HG02870 (cell line): Measurements from ENCODE around the gene LRRC8E.
"Not testable (repeated sequence)": the region's sequence is repeated elsewhere in the genome, so short reads cannot be mapped to it uniquely, and the experiment has no call there.

Source experiments
- ATAC-seq: cut with Tn5 transposase; IDR thresholded peaks from one replicate; pipeline ENCODE4 v1.9.1; 2021; ENCODE audit warnings: mild to moderate bottlenecking, moderate library complexity; ENCODE audit not compliant: unreplicated experiment

LRRC8E gene

GRCh38 chr19:7853770-7854128 lies 34.6 kb upstream of the LRRC8E start:
- no peak for ATAC-seq

DNA sequence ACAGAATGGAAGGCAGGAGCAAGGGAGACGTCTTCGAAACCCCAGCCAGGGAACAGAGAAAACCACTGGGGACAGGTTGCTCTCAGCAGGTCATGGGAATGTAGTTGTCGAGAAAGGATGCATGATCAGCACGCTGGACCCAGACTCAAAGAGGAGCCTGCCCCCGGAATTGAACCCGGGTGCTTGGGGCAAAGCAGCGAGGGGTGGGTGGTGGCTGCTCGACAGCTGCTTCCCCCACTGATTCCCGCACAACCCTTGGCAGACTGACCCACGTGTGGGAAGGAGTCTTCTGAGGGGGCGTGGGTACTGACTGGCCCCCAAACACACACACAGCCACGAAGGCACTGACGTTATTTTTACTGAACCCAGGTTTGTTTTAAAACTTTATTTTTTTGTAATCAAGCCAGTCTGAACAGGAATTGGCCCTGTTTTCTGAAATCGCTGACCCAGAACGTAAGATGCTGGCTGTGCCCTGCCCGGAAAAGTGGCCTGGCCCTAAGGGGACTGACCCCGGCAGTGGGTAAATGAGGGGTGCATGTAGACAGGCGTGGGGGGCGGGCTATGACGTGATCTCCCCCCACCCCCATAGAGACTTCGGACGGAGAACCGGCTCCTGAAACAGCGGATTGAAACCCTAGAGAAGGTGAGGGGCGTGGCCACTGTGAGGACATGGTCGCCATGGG lies 32.7 kb upstream of the LRRC8E start:
- ATAC-seq = no peak

DNA sequence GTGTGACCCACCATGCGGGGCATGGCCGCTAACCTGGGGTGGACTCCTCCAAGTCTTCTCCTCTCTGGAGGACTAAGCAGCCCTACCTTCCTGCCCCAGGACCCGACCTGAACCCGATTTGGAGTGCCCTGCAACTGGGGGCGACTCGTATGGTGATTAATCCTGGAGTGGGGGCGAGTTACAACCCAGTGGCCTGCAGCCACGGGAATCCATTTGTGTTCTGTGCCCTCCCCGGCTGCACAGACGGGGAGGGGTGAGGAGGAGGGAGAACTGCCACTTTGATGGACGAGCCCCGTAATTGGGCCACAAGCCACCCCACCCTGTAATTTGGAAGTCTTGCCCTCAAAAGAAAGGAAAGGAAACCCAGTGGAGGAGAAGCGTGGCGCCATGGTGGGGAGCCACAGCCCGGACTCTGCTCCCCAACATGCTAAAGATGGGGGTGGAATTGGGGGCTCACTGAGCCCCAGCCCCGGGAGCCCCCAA lies 32.2 kb upstream of the LRRC8E start:
- ATAC-seq = no peak

DNA sequence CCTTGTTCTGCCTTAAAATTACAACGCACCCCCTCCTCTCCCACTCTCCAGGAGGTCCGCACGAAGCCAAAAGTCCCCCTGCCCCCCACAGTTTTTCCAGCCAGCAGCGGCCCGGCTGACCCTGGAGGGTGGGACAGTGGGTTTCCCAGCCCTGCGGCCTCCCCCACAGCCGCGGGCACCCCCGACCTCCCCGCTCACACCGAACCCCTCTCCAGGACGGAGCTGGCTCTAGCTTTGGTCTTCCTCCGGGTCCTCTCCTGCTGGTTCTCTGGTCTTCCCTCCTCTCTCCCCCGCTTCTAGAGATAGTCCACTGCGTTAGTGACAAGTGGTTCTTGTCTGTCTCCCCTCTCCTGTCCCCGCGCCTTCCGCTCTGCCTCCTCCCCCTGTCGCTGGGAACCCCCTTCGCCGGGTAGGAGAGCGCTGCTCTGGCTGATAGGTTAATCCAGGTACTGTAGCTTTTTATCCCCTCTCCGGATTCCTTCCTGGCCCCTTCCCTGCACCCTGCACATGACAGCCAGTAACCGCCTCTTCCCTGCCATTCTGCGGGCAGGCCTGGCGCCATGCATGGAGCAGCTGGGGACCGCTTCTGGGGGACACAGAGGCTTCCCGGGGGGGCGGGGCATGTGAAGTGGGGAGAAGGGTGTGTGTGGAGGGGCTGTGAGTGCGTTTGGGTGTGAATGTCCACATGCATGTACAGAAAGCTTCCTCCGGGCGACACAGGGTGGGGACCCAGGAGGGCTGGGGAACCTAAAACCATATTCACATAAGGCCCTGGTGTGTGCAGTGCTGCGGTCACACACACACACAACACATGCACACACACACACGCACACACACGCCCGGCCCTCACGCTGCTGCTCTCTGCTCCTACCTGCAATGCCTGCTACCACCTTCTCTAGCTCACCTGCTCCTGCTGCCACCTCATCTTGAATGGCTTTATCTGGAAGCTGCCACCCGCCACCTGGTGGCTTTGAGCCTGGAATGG lies 31.3 kb upstream of the LRRC8E start:
- no peak for ATAC-seq

DNA sequence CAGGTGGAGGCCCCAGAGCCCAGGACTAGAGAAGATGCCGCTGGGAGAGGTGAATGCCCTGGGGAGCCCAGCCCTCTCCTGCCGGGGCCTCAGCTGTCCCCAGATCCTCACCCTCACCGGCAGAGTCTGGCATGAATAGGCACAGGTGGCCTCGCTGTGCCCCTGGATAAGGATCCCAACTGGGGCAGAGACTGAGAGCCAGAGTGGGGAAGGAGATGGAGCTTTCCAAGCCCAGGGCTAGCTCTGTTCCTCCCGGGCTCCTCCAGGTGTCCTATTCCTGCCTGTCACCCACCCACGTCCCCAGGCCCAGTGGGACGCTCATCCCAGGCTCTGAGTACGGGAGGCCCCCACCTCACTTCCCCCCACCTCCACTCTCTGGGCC lies 30.6 kb upstream of the LRRC8E start:
- ATAC-seq = no peak

DNA sequence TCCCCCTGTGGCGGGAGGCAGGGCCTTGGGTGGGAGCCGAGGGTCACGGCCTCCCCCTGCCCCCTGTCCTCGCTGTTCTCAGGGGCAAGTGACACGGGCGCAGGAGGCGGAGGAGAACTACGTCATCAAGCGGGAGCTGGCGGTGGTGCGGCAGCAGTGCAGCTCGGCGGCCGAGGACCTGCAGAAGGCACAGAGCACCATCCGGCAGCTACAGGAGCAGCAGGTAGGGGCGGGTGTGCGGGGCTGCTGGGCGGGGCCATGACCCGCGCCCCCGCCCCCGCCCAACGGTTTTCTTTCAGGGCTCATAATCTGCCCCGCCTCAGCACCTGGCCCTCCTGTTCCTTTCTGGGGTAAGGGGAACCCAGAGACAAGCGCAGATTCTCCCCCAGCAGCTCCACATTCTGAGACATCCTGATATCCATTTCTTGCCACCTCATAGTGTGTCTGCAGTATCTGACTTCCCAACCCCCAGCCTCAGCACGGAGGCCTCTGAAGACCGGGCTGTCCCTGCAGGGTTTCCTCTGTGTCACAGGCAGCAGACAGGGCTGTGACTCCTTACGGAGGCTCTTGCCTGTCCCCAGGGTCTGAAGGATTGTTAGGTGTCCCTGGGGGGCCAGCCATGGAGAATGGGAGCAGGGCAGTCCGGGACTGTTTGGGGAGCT lies 30.1 kb upstream of the LRRC8E start:
- no peak for ATAC-seq

DNA sequence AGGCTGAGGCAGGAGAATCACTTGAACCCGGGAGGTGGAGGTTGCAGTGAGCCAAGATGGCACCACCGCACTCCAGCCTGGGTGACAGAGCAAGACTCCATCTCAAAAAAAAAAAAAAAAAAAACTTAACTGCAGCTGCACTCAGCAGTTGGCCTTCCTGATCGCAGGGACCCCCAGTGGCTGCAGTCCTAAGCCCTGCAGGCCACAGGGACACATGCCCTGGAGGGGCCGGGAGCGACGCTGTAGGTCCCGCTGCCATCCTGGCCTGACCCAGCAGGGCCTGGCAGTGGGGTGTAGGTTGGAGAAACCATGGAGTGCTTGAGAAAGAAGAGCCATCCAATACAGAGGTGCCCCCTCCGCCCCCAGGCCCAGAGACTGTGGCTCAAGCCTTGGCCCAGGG lies 29.2 kb upstream of the LRRC8E start:
- ATAC-seq = not testable (repeated sequence)

GRCh38 chr19:7859831-7860713 lies 28.2 kb upstream of the LRRC8E start:
- no peak for ATAC-seq

DNA sequence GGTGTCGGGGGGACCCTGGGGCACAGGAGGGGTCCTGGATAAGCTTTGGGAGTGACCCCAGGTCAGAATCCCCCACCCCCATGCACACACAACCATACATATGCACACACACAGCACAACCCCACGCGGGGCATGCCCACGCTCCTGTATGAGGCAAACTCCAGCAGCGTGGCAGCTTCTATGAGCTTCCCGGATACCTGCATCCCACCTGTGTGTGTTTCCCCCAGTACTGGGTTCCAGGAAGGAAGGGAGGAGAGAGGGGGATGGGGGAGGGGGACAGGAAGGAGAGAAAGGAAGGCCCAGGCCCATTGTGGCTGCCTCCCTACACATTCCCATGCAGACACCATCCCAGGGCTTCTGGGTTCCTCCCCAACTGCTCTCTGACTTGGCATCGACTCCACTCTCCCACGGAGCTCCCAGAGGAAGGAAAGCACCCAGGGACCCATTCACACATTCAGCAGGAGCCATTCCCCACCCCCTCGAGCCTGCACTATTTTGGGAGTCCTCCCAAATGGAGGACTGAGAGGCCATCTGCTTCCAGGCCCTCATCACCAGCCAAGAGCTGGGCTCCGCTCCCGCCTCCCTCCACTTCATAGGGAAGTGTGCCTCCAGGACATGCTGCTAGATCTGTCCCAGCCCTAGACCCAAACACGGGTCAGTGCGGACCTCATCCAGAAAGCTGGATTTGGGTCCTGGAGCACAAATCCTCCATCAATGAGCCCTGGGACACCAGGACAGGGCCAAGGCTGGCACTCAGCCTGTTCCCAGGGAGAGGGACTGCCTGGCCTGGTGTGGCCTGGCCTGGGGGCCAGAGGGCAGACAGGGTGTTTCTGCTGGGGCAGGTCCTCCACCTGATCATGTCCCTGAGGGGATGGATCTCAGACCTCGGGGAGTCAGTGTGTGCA lies 27.3 kb upstream of the LRRC8E start:
- ATAC-seq = no peak

- ATAC-seq = no peak
These were observed 26.5 kb upstream of the LRRC8E start for GRCh38 chr19:7861619-7862412.

DNA sequence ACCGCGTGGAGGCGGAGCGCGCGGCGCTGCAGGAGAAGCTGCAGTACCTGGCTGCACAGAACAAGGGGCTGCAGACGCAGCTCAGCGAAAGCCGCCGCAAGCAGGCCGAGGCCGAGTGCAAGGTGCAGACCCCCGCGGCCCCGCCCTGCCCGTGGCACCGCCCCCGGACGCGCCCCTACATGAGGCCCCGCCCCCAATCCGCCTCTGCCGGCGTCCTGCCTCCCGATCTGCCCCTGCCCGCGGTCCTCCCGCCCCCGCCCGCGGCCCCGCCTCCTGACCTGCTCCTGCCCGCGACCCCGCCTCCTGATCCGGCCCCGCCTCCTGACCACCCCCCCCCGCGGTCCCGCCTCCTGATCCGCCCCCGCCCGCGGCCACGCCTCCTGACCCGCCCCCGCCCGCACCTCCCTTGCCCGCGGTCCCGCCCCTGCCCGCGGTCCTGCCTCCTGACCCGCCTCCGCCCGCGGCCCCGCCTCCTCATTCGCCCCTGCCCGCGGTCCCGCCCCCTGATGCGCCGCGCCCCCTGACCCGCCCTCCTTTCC lies 25.8 kb upstream of the LRRC8E start:
- ATAC-seq = no peak

GRCh38 chr19:7863157-7863970 lies 24.9 kb upstream of the LRRC8E start:
- ATAC-seq = no peak

- ATAC-seq = no peak
These were observed 24.2 kb upstream of the LRRC8E start for GRCh38 chr19:7863971-7864689.

DNA sequence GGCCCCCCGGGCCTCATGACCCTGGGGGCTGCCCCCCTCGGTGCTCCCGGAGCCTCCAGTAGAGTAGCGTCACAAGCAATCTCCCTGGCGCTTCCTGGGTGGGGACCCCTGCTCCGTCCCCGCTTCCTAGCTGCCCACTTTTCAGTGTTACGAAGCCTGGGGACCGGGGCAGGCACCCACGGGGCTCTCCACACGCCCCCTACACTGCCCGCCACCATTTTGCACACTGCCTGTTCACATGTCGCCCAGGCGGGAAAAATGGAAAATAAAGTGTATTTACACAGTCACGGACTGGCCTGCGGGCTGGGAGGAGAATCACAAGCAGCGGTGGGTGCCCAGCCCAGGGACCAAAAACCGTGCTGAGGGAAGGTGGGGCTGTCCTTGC lies 23.6 kb upstream of the LRRC8E start:
- no peak for ATAC-seq

DNA sequence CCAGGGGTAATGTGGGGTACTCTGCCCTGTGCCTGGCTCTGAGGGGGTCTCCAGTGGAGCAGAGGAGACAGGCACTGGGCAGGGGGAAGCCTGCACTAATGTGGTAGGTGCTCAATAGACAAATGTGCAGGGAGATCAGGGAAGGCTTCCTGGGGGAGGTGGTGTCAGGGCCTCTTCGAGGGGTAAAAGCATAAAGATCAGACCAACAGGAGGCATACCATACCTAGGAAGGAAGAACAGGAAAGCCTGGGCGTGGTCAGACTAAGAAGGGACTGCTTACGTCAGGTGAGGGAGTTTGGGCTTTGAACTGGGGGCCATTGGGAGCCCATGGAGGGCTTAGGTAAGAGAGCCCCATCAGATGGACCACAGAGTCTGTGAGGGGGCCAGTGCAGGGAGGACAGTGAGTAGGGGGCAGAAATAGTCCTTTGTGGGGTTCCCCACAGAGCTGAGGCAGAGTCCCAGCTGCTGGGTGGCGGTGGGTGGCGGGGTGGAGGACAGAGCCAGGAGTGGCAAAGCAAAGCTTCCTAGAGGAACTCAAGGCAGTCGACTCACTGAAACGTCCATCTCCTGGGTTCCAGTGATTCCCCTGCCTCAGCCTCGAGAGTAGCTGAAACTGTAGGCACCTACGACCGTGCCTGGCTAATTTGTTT lies 22.9 kb upstream of the LRRC8E start:
- ATAC-seq = no peak

- no peak for ATAC-seq
These were observed 21.8 kb upstream of the LRRC8E start for GRCh38 chr19:7866399-7867091.
